Vagina (tissue), 2 donors: Measurements from ENCODE around the gene CDK2AP2. TPM values are rescaled to one million over a fixed set of nuclear protein-coding genes. Genes with fewer than 3 reads are reported as not detected.

Experiments used
- DNase-seq, 2 donors: peaks; one replicate each; pipeline ENCODE4 v3.0.0-alpha.2; 2017; ENCODE audit errors: extremely low spot score in 2 of 2
- H3K27ac ChIP-seq: fragments of 200-600 bp; sonication (generic); one replicate; pipeline ENCODE4 v1.5.1; 2019
- H3K27me3 ChIP-seq: fragments of 200-600 bp; sonication (generic); one replicate; pipeline ENCODE4 v1.5.1; 2019
- H3K36me3 ChIP-seq, 2 donors: fragments of 200-600 bp; sonication (generic); one replicate each; pipeline ENCODE4 v1.5.1; 2017 to 2019
- H3K4me1 ChIP-seq: fragments of 200-600 bp; sonication (generic); one replicate; pipeline ENCODE4 v1.5.1; 2019
- H3K4me3 ChIP-seq, 2 donors: fragments of 200-600 bp; sonication (generic); 1 replicate in 1 of 2; 2 replicates in 1 of 2; pipeline ENCODE4 v1.5.1; 2016 to 2019
- H3K9me3 ChIP-seq: fragments of 200-600 bp; sonication (generic); one replicate; pipeline ENCODE4 v1.5.1; 2019
- CTCF ChIP-seq, 3 experiments: fragments of 450-650 bp in 2 of 3; fragments of 200-600 bp in 1 of 3; sonication (generic) in 1 of 3; IDR thresholded peaks; one replicate each; pipeline ENCODE4 v1.5.1; 2017 to 2019; ENCODE audit warnings: antibody characterized with exemption in 3 of 3, mild to moderate bottlenecking in 2 of 3, moderate library complexity in 2 of 3
- POLR2A ChIP-seq, 2 donors: fragments of 450-650 bp; IDR thresholded peaks; one replicate each; pipeline ENCODE4 v1.6.1; 2017; ENCODE audit warnings: antibody characterized with exemption in 2 of 2, mild to moderate bottlenecking in 2 of 2, moderate library complexity in 2 of 2
- POLR2AphosphoS5 ChIP-seq, 2 donors: sonication (generic); formaldehyde crosslinking; IDR thresholded peaks; one replicate each; pipeline ENCODE4 v1.9.0; 2017; ENCODE audit warnings: antibody characterized with exemption in 2 of 2, mild to moderate bottlenecking in 2 of 2, low read depth in 1 of 2; ENCODE audit not compliant: insufficient read depth in 1 of 2
- intact Hi-C: fragments of 100-400 bp; cut with DNase I; formaldehyde crosslinking; loops from one replicate; pipeline ENCODE4 v1.15.1; 2023
- total RNA-seq: library from RNA; depleted of rRNA; stranded (reverse); fragments of >200 nt; gene quantifications from one replicate; pipeline ENCODE4 v1.2.3, GENCODE V29; 2016

Gene CDK2AP2
- total RNA-seq, 1 donor from 2014 or later: 46.4 TPM

- no peak for DNase-seq
- Histone ChIP-seq H3K4me1 (no peaks in the 10 kb centered on the region), H3K27me3 (no peaks in the 10 kb centered on the region), H3K4me3 (no peak overlapping the region), H3K27ac (no peak overlapping the region), H3K9me3 (no peaks in the 10 kb centered on the region), H3K36me3 (peaks cover 0 to 24% of the 10 kb centered on the region in 2 donors)
- TF ChIP-seq POLR2A (IDR thresholded peaks at IDR 0.05): no peak
- TF ChIP-seq POLR2AphosphoS5 (IDR thresholded peaks at IDR 0.05; ENCODE audit: insufficient read depth in 1 of 2, low read depth in 1 of 2): no peak
- no peak for TF ChIP-seq CTCF (IDR thresholded peaks at IDR 0.05)
- intact Hi-C loops: no loop called here
These were observed 10.2 kb downstream of the CDK2AP2 start for GRCh38 chr11:67497656-67498291.

GRCh38 chr11:67496113-67496512 lies 11.8 kb downstream of the CDK2AP2 start:
- intact Hi-C loops: no loop called here

GRCh38 chr11:67495234-67496005 lies 12.5 kb downstream of the CDK2AP2 start:
- TF ChIP-seq CTCF (IDR thresholded peaks at IDR 0.05) (no peak), POLR2A (IDR thresholded peaks at IDR 0.05) (no peak), POLR2AphosphoS5 (IDR thresholded peaks at IDR 0.05; ENCODE audit: insufficient read depth in 1 of 2, low read depth in 1 of 2) (no peak)
- Histone ChIP-seq H3K36me3 (peaks cover 0 to 32% of the 10 kb centered on the region in 2 donors), H3K27ac (no peak overlapping the region), H3K9me3 (no peaks in the 10 kb centered on the region), H3K27me3 (no peaks in the 10 kb centered on the region), H3K4me1 (no peaks in the 10 kb centered on the region), H3K4me3 (no peak overlapping the region)
- no peak for DNase-seq
- intact Hi-C loops: no loop called here

More at GRCh38 chr11:67496113-67496512, 11.8 kb downstream of the CDK2AP2 start:
- H3K27ac ChIP-seq: no peak overlapping the region
- H3K4me3 ChIP-seq: no peak overlapping the region
- no peaks in the 10 kb centered on the region for H3K27me3 ChIP-seq
- no peaks in the 10 kb centered on the region for H3K9me3 ChIP-seq
- H3K4me1 ChIP-seq: no peaks in the 10 kb centered on the region
- no peak for DNase-seq
- TF ChIP-seq CTCF (IDR thresholded peaks at IDR 0.05) (no peak), POLR2A (IDR thresholded peaks at IDR 0.05) (no peak), POLR2AphosphoS5 (IDR thresholded peaks at IDR 0.05; ENCODE audit: insufficient read depth in 1 of 2, low read depth in 1 of 2) (no peak)
- H3K36me3 ChIP-seq: peaks cover 0 to 27% of the 10 kb centered on the region in 2 donors

- Histone ChIP-seq H3K36me3 (peaks cover 0 to 37% of the 10 kb centered on the region in 2 donors), H3K27ac (no peak overlapping the region), H3K27me3 (no peaks in the 10 kb centered on the region), H3K4me3 (no peak overlapping the region), H3K9me3 (no peaks in the 10 kb centered on the region), H3K4me1 (no peaks in the 10 kb centered on the region)
- DNase-seq: no peak
- intact Hi-C loops: no loop called here
- TF ChIP-seq POLR2A (IDR thresholded peaks at IDR 0.05) (no peak), POLR2AphosphoS5 (IDR thresholded peaks at IDR 0.05; ENCODE audit: insufficient read depth in 1 of 2, low read depth in 1 of 2) (no peak), CTCF (IDR thresholded peaks at IDR 0.05) (no peak)
These were observed 13.4 kb downstream of the CDK2AP2 start for GRCh38 chr11:67494371-67495233.
